ENCODE measurements around the gene COG8. TPM values are rescaled to one million over a fixed set of nuclear protein-coding genes. Genes with fewer than 3 reads are reported as not detected.
A peak's percentile ranks its signal among the peaks of the same experiment; 100 is the strongest.

COG8 gene
- total RNA-seq, 1 donor from 2014 or later: 44.8 TPM

GRCh38 chr16:69316595-69317034 is 22.7 kb downstream of the COG8 start:
- H3K36me3 ChIP-seq (ENCODE audit: control insufficient read depth, insufficient read depth, low read length): peaks cover 9% of the 10 kb centered on the region
- no peak for DNase-seq (ENCODE audit: low read depth)
- no peak for TF ChIP-seq CTCF (IDR thresholded peaks at IDR 0.05; ENCODE audit: insufficient read depth, low read length, poor library complexity, severe bottlenecking)
- H3K27me3 ChIP-seq (ENCODE audit: control insufficient read depth, insufficient read depth, low read length): no peaks in the 10 kb centered on the region
- no peak overlapping the region for H3K4me3 ChIP-seq (ENCODE audit: low read depth, low read length)

GRCh38 chr16:69315486-69316311 is 23.7 kb downstream of the COG8 start:
- no peak for DNase-seq (ENCODE audit: low read depth)
- Histone ChIP-seq H3K27me3 (ENCODE audit: control insufficient read depth, insufficient read depth, low read length) (no peaks in the 10 kb centered on the region), H3K4me3 (ENCODE audit: low read depth, low read length) (no peak overlapping the region), H3K36me3 (ENCODE audit: control insufficient read depth, insufficient read depth, low read length) (peaks cover 7% of the 10 kb centered on the region)
- TF ChIP-seq CTCF (IDR thresholded peaks at IDR 0.05; ENCODE audit: insufficient read depth, low read length, poor library complexity, severe bottlenecking): no peak

- no peaks in the 10 kb centered on the region for H3K27me3 ChIP-seq (ENCODE audit: control insufficient read depth, insufficient read depth, low read length)
- no peak for TF ChIP-seq CTCF (IDR thresholded peaks at IDR 0.05; ENCODE audit: insufficient read depth, low read length, poor library complexity, severe bottlenecking)
- DNase-seq (ENCODE audit: low read depth): no peak
- H3K36me3 ChIP-seq (ENCODE audit: control insufficient read depth, insufficient read depth, low read length): peaks cover 5% of the 10 kb centered on the region
- no peak overlapping the region for H3K4me3 ChIP-seq (ENCODE audit: low read depth, low read length)
Measured at GRCh38 chr16:69314534-69314933, 24.8 kb downstream of the COG8 start.

- DNase-seq (ENCODE audit: low read depth): no peak
- no peak for TF ChIP-seq CTCF (IDR thresholded peaks at IDR 0.05; ENCODE audit: insufficient read depth, low read length, poor library complexity, severe bottlenecking)
- Histone ChIP-seq H3K27me3 (ENCODE audit: control insufficient read depth, insufficient read depth, low read length) (no peaks in the 10 kb centered on the region), H3K4me3 (ENCODE audit: low read depth, low read length) (no peak overlapping the region), H3K36me3 (ENCODE audit: control insufficient read depth, insufficient read depth, low read length) (peaks cover 5% of the 10 kb centered on the region)
Measured at GRCh38 chr16:69313469-69313868, 25.9 kb downstream of the COG8 start.

- Histone ChIP-seq H3K4me3 (ENCODE audit: low read depth, low read length) (peak overlapping the region; percentile 91), H3K36me3 (ENCODE audit: control insufficient read depth, insufficient read depth, low read length) (peaks cover 5% of the 10 kb centered on the region), H3K27me3 (ENCODE audit: control insufficient read depth, insufficient read depth, low read length) (no peaks in the 10 kb centered on the region)
- DNase-seq (ENCODE audit: low read depth): no peak
- TF ChIP-seq CTCF (IDR thresholded peaks at IDR 0.05; ENCODE audit: insufficient read depth, low read length, poor library complexity, severe bottlenecking): peak; percentile 31
Measured at GRCh38 chr16:69311533-69312387, 27.6 kb downstream of the COG8 start.

Data from kidney epithelial cell (primary cell).